ENCODE measurements around the gene LPIN2. TPM values are rescaled to one million over a fixed set of nuclear protein-coding genes. Genes with fewer than 3 reads are reported as not detected.

Gene LPIN2, protein sequence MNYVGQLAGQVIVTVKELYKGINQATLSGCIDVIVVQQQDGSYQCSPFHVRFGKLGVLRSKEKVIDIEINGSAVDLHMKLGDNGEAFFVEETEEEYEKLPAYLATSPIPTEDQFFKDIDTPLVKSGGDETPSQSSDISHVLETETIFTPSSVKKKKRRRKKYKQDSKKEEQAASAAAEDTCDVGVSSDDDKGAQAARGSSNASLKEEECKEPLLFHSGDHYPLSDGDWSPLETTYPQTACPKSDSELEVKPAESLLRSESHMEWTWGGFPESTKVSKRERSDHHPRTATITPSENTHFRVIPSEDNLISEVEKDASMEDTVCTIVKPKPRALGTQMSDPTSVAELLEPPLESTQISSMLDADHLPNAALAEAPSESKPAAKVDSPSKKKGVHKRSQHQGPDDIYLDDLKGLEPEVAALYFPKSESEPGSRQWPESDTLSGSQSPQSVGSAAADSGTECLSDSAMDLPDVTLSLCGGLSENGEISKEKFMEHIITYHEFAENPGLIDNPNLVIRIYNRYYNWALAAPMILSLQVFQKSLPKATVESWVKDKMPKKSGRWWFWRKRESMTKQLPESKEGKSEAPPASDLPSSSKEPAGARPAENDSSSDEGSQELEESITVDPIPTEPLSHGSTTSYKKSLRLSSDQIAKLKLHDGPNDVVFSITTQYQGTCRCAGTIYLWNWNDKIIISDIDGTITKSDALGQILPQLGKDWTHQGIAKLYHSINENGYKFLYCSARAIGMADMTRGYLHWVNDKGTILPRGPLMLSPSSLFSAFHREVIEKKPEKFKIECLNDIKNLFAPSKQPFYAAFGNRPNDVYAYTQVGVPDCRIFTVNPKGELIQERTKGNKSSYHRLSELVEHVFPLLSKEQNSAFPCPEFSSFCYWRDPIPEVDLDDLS
- polyA plus RNA-seq (3.4 to 4.9 TPM (median 3.9 TPM) in 3 replicates), polyA minus RNA-seq (3.8 to 4.8 TPM (median 4.1 TPM) in 3 replicates)
- 3.3 TPM for polyA plus RNA-seq (2011; ENCODE audit: low read depth)
- polyA plus RNA-seq (2011; cell fraction: cytosol; rRNA removed), result 3.5 and 4.8 TPM in 2 replicates
- polyA plus RNA-seq (2011; cell fraction: nucleus; rRNA removed), result 6.0 and 7.0 TPM in 2 replicates
- polyA plus RNA-seq (2012; ENCODE audit: low replicate concordance), result 2.0 and 3.2 TPM in 2 replicates
- 5.9 TPM for polyA minus RNA-seq (2011; cell fraction: cytosol; rRNA and poly(A)+ RNA removed)
- polyA minus RNA-seq (2011; cell fraction: nucleus; rRNA and poly(A)+ RNA removed), result 4.4 and 6.1 TPM in 2 replicates

DNA sequence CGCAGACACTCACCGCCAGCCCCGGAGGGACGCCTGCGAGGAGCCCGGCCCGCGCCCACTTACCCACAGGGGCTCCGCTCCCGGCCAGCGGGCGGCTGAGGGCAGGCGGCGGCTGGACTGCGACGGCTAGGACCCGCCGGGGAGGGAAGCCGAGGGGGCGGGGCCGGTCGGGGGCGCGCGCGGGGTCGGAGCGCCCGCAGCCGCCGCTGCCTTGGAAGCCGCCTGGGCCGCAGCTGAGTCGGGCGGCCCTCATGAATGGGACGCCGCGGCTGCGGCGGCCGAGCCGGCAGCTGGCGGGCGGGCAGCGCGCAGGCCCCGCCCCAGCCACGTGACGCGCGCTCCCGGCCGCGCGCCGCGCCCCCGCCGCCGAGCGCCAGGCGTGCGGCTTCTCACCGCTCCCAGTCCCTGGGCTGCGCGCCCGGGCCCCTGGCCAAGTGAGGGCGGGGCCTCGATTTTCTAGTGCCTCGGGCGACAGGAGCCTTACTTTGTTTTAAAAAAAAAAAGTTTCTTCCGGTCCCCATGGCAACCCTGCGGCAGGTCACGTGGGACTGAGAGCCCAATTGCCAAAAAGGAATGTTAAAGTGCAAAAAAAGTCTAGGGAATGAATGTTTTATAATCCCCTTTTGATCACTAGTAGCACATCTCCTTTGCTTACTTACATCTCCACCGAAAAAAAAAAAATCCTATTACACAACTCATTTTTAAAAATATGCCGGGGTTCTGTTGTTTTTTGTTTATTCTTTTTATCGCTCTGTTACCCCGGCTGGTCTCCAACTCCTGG, at the start of gene LPIN2:
LPIN2 (minus strand) TSS at position 121 of the 781 bp plus-strand sequence. CDS start 52,304 bp downstream, outside the sequence.
- FAIRE-seq (no peak), DNase-seq (ENCODE audit: low read depth, low spot score) (peak; percentile 53)
- Histone ChIP-seq H4K20me1 (ENCODE audit: control insufficient read depth, extremely low read depth, insufficient read depth, low read length) (no peaks in the 10 kb centered on the region), H3K4me2 (ENCODE audit: control insufficient read depth, extremely low read depth, insufficient read depth, low read depth, low read length) (peak within 1 kb of the TSS; percentile 82), H2AFZ (ENCODE audit: control insufficient read depth, low read length) (peak within 1 kb of the TSS; percentile 53), H3K4me1 (ENCODE audit: control insufficient read depth, extremely low read depth, insufficient read depth, low read length) (peaks cover 18% of the 10 kb centered on the region), H3K79me2 (ENCODE audit: control insufficient read depth, insufficient read depth, low read length) (no peaks in the 10 kb centered on the region), H3K36me3 (ENCODE audit: control insufficient read depth in 2 of 2, extremely low read depth in 1 of 2, insufficient read depth in 2 of 2, low read length in 2 of 2) (no peaks in the 10 kb centered on the region), H3K27me3 (ENCODE audit: control insufficient read depth, extremely low read depth, insufficient read depth, low read length) (no peaks in the 10 kb centered on the region), H3K27ac (ENCODE audit: control insufficient read depth, insufficient read depth, low read length) (peak within 1 kb of the TSS; percentile 61), H3K9me1 (ENCODE audit: control insufficient read depth, extremely low read depth, insufficient read depth, low read length) (no peaks in the 10 kb centered on the region), H3K4me3 (ENCODE audit: control insufficient read depth in 2 of 3, extremely low read depth in 1 of 3, insufficient read depth in 2 of 3, low read depth in 1 of 3, low read length in 3 of 3) (peak within 1 kb of the TSS; percentile 54 to 68 (median 66)), H3K9me3 (ENCODE audit: control insufficient read depth, low read depth, low read length) (no peaks in the 10 kb centered on the region), H3K9ac (ENCODE audit: control insufficient read depth, extremely low read depth, insufficient read depth, low read length) (peak within 1 kb of the TSS; percentile 73)
- dilution Hi-C loops (cut with MboI; ENCODE audit: extremely low pct_ligation_motif_present, low sequenced_read_pairs), result no loop called here
- TF ChIP-seq CTCF (optimal IDR thresholded peaks at IDR 0.05 in 1 of 3, IDR thresholded peaks at IDR 0.05 in 1 of 3, conservative IDR thresholded peaks at IDR 0.05 in 1 of 3; ENCODE audit: extremely low read depth in 1 of 3, insufficient read depth in 2 of 3, low read length in 3 of 3), result no peak
- TF ChIP-seq EZH2 (IDR thresholded peaks at IDR 0.05; ENCODE audit: low read length), result no peak

- Histone ChIP-seq H3K27ac (ENCODE audit: control insufficient read depth, insufficient read depth, low read length) (no peak overlapping the region), H3K4me2 (ENCODE audit: control insufficient read depth, extremely low read depth, insufficient read depth, low read depth, low read length) (no peak overlapping the region)
- dilution Hi-C loops (cut with MboI; ENCODE audit: extremely low pct_ligation_motif_present, low sequenced_read_pairs), result no loop called here
Observed at GRCh38 chr18:3061581-3062312, 48.8 kb upstream of the LPIN2 start.

More at GRCh38 chr18:3061581-3062312, 48.8 kb upstream of the LPIN2 start:
- H3K9me3 ChIP-seq (ENCODE audit: control insufficient read depth, low read depth, low read length), result no peaks in the 10 kb centered on the region
- H3K4me3 ChIP-seq (ENCODE audit: control insufficient read depth in 2 of 3, extremely low read depth in 1 of 3, insufficient read depth in 2 of 3, low read depth in 1 of 3, low read length in 3 of 3), result no peak overlapping the region
- no peaks in the 10 kb centered on the region for H3K36me3 ChIP-seq (ENCODE audit: control insufficient read depth in 2 of 2, extremely low read depth in 1 of 2, insufficient read depth in 2 of 2, low read length in 2 of 2)
- no peak overlapping the region for H3K9ac ChIP-seq (ENCODE audit: control insufficient read depth, extremely low read depth, insufficient read depth, low read length)
- H2AFZ ChIP-seq (ENCODE audit: control insufficient read depth, low read length), result no peak overlapping the region
- H3K4me1 ChIP-seq (ENCODE audit: control insufficient read depth, extremely low read depth, insufficient read depth, low read length), result no peaks in the 10 kb centered on the region
- no peaks in the 10 kb centered on the region for H4K20me1 ChIP-seq (ENCODE audit: control insufficient read depth, extremely low read depth, insufficient read depth, low read length)
- TF ChIP-seq EZH2 (IDR thresholded peaks at IDR 0.05; ENCODE audit: low read length) (no peak), CTCF (optimal IDR thresholded peaks at IDR 0.05 in 1 of 3, IDR thresholded peaks at IDR 0.05 in 1 of 3, conservative IDR thresholded peaks at IDR 0.05 in 1 of 3; ENCODE audit: extremely low read depth in 1 of 3, insufficient read depth in 2 of 3, low read length in 3 of 3) (no peak)
- no peaks in the 10 kb centered on the region for H3K27me3 ChIP-seq (ENCODE audit: control insufficient read depth, extremely low read depth, insufficient read depth, low read length)
- no peaks in the 10 kb centered on the region for H3K9me1 ChIP-seq (ENCODE audit: control insufficient read depth, extremely low read depth, insufficient read depth, low read length)
- no peaks in the 10 kb centered on the region for H3K79me2 ChIP-seq (ENCODE audit: control insufficient read depth, insufficient read depth, low read length)
- FAIRE-seq, result no peak
- no peak for DNase-seq (ENCODE audit: low read depth, low spot score)

Data from keratinocyte (primary cell).